GM18505 (cell line): ENCODE data around the gene NT5DC4.
"Not testable (repeated sequence)": the region's sequence is repeated elsewhere in the genome, so short reads cannot be mapped to it uniquely, and the experiment has no call there.

ENCODE experiments used
- ATAC-seq: cut with Tn5 transposase; IDR thresholded peaks from one replicate; pipeline ENCODE4 v1.9.1; 2021; ENCODE audit not compliant: unreplicated experiment
- POLR2A ChIP-seq: IDR thresholded peaks from 4 replicates; pipeline ENCODE4 v1.6.1; 2011; ENCODE audit warnings: borderline replicate concordance; ENCODE audit not compliant: insufficient read depth, insufficient read length; ENCODE audit errors: extremely low read depth

Gene NT5DC4

GRCh38 chr2:112688086-112688880 is 32.5 kb upstream of the NT5DC4 start:
- no peak for ATAC-seq
- TF ChIP-seq POLR2A, result no peak

- ATAC-seq, result peak; percentile 48
- no peak for TF ChIP-seq POLR2A
Measured at GRCh38 chr2:112690853-112691401, 29.9 kb upstream of the NT5DC4 start.

- ATAC-seq, result no peak
- no peak for TF ChIP-seq POLR2A
Measured at GRCh38 chr2:112691881-112692281, 28.9 kb upstream of the NT5DC4 start.

GRCh38 chr2:112692495-112692911 is 28.3 kb upstream of the NT5DC4 start:
- ATAC-seq, result peak; percentile 75
- TF ChIP-seq POLR2A, result no peak

- TF ChIP-seq POLR2A, result no peak
- no peak for ATAC-seq
Measured at GRCh38 chr2:112692918-112693317, 27.9 kb upstream of the NT5DC4 start.

GRCh38 chr2:112693596-112693995 is 27.2 kb upstream of the NT5DC4 start:
- no peak for ATAC-seq
- no peak for TF ChIP-seq POLR2A

DNA sequence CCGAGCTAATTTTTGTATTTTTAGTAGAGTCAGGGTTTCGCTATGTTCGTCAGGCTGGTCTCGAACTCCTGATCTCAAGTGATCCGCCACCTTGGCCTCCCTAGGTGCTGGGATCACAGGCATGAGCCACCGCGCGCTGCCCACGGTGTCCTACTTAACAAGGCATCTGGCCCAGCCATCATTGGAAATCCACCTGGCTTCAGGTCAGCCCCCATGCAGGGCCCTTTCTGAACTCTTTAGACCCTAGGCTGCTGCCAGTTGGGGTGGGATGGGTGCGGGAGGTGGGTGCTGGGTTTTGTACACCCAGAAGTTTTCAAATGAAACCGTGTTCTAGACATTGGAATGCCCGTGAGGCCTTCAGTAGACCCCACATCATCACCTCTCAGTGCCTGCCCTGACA is 26.6 kb upstream of the NT5DC4 start:
- ATAC-seq, result no peak
- TF ChIP-seq POLR2A, result no peak

- no peak for ATAC-seq
- no peak for TF ChIP-seq POLR2A
Measured at GRCh38 chr2:112698834-112699515, 21.8 kb upstream of the NT5DC4 start.

DNA sequence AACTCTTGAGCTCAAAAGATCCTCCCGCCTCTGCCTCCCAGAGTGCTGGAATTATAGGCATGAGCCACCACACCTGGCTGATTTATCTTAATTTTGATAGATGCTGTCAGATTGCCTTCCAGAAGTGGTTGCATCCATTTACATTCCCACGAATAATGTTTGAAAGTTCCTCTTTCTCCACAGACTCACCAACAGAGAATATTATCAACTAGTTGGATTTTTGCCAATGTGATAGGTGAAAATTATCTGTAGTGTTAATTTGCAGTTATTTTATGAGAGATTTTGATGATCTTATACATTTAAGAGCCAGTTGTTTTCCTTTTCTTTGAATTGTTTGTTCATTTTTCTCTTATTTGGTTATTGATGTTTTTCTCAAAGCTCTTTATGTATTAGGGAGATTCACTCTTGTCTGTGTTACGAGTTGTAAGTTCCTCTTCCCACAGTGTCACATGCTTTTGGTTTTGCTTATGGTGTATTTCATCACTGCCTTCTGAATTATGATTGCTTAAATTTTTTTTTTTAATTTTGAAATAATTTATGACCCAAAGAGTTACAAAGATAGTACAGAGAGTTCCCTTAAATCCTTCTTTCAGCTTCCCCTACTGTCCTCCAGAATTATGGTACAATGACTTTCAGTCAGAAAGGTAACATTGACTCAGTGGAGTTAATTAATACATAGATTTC is 20.7 kb upstream of the NT5DC4 start:
- ATAC-seq, result no peak
- TF ChIP-seq POLR2A, result no peak

GRCh38 chr2:112701052-112701451 is 19.8 kb upstream of the NT5DC4 start:
- TF ChIP-seq POLR2A, result no peak
- no peak for ATAC-seq

GRCh38 chr2:112703684-112704083 is 17.1 kb upstream of the NT5DC4 start:
- no peak for TF ChIP-seq POLR2A
- no peak for ATAC-seq

- TF ChIP-seq POLR2A, result no peak
- ATAC-seq, result no peak
Measured at GRCh38 chr2:112705575-112705974, 15.2 kb upstream of the NT5DC4 start.

- ATAC-seq, result peak; percentile 41
- no peak for TF ChIP-seq POLR2A
Measured at GRCh38 chr2:112706170-112706664, 14.6 kb upstream of the NT5DC4 start.

- ATAC-seq, result not testable (repeated sequence)
Measured at GRCh38 chr2:112706947-112707346, 13.9 kb upstream of the NT5DC4 start.
